ENCODE data around the gene TMX3.

DNA sequence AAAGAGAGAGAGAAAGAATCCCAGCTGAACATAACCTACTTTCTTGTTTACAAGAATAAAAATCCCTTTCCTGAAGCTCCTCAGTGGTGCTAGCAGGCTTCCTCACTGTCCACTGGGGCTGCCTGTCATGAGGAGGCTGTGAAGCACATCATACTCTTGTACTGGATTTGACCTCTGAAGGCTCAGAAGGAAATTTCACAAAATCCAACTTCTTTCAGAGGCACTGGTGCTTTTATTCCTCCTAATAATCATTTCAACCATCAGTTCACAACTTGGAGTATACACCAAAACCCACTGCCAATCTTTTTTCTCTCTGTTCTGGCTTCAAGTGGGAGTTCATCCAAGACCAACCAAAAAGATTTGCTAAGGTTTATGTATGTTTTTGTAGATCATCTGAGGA lies 48.5 kb downstream of the TMX3 start:
- no peak for TF ChIP-seq CTCF (IDR thresholded peaks at IDR 0.05; ENCODE audit: poor library complexity, severe bottlenecking)
- TF ChIP-seq, protein P1, sequence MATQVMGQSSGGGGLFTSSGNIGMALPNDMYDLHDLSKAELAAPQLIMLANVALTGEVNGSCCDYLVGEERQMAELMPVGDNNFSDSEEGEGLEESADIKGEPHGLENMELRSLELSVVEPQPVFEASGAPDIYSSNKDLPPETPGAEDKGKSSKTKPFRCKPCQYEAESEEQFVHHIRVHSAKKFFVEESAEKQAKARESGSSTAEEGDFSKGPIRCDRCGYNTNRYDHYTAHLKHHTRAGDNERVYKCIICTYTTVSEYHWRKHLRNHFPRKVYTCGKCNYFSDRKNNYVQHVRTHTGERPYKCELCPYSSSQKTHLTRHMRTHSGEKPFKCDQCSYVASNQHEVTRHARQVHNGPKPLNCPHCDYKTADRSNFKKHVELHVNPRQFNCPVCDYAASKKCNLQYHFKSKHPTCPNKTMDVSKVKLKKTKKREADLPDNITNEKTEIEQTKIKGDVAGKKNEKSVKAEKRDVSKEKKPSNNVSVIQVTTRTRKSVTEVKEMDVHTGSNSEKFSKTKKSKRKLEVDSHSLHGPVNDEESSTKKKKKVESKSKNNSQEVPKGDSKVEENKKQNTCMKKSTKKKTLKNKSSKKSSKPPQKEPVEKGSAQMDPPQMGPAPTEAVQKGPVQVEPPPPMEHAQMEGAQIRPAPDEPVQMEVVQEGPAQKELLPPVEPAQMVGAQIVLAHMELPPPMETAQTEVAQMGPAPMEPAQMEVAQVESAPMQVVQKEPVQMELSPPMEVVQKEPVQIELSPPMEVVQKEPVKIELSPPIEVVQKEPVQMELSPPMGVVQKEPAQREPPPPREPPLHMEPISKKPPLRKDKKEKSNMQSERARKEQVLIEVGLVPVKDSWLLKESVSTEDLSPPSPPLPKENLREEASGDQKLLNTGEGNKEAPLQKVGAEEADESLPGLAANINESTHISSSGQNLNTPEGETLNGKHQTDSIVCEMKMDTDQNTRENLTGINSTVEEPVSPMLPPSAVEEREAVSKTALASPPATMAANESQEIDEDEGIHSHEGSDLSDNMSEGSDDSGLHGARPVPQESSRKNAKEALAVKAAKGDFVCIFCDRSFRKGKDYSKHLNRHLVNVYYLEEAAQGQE (IDR thresholded peaks at IDR 0.05; ENCODE audit: borderline replicate concordance), result no peak
- TF ChIP-seq EZH2 (IDR thresholded peaks at IDR 0.05; ENCODE audit: borderline replicate concordance, insufficient read depth, low read length, poor library complexity, severe bottlenecking), result no peak
- TF ChIP-seq TAF1 (IDR thresholded peaks at IDR 0.05; ENCODE audit: low read depth), result no peak
